Globus pallidus (tissue), 1 donor: Measurements from ENCODE around the gene TANGO2.

Source experiments
- DNase-seq: peaks from one replicate; pipeline ENCODE4 v3.0.0-alpha.2; 2015; ENCODE audit warnings: low spot score

TANGO2 gene

GRCh38 chr22:20013382-20013871 is 7.5 kb upstream of the TANGO2 start:
- DNase-seq, result no peak

GRCh38 chr22:20014526-20015186 is 6.3 kb upstream of the TANGO2 start:
- DNase-seq, result no peak

- no peak for DNase-seq
These were observed 5.7 kb upstream of the TANGO2 start for GRCh38 chr22:20015187-20015625.

DNA sequence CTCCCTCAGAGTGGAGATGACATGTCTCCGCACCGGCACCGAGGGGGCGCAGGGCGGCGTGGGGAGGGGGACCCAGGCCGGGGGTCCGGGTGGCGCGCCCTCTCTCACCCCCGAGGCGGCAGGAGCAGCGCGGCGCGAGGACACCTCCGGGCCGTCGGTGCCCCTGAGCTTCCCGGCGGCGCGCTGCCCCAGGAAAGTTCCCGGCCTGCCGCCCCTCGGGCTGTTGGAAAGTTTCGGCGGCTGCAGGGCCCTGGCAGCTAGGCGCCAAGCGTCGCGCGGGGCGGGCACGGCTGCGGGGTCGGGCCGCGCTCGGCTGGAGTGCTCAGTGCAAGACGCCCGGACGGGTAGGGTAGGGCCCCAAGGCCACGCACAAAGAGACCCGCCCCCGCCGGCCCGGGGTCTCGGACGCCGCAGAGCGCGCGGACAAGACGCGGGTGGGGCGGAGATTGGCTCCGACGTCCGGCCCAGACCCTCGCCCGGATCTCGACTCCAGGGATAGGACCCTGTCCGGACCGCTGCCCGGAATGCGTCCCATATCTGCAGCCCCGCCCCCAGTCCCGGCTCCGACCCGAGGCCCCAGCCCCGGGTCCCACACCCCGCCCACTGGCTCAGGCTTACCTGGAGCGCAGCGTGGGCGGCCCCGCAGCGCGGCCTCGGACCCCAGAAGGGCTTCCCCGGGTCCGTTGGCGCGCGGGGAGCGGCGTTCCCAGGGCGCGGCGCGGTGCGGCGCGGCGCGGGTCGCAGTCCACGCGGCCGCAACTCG is 4.8 kb upstream of the TANGO2 start:
- no peak for DNase-seq

- peak; percentile 87 for DNase-seq
These were observed 3.9 kb upstream of the TANGO2 start, which contains the start of gene ARVCF for GRCh38 chr22:20016734-20017621. ARVCF (minus strand) TSS chr22:20016823; CDS start chr22:19990794, 26,029 bp downstream.

DNA sequence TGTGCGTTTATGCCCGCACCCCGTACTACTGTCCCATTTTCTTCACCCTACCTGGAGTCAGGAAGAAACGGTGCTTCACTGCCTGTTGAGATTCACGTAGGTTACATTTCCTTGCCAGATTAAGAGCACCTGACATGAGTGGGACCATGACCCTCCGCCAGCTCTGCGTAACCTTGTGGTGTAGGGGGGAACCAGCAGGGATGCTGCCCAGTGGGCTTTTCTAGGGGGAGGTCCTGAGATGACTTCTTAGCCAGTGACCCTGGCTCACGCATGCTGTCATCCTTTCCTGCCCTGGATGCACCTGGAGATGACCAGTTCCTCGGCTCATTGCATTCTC is 3.3 kb upstream of the TANGO2 start:
- DNase-seq, result no peak

DNA sequence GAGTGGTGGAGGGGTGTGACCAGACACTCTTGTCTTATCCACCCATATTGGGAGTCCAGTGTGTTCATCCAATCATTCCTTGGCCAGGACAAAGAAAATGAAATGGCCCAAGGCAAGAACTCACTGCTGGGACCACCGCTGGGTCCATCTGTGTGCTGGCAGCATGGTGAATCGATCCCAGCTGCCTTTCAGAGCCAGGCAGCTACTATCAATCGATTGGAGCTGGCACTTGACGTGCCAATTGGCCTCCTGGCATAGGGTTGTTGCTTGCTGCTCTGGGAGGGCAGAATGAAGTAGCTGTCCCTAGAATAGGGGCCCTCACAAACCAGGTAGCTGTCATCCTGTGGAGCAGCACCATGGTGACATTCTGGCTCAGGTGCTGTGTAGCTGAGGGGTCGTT is 2.9 kb upstream of the TANGO2 start:
- no peak for DNase-seq

DNA sequence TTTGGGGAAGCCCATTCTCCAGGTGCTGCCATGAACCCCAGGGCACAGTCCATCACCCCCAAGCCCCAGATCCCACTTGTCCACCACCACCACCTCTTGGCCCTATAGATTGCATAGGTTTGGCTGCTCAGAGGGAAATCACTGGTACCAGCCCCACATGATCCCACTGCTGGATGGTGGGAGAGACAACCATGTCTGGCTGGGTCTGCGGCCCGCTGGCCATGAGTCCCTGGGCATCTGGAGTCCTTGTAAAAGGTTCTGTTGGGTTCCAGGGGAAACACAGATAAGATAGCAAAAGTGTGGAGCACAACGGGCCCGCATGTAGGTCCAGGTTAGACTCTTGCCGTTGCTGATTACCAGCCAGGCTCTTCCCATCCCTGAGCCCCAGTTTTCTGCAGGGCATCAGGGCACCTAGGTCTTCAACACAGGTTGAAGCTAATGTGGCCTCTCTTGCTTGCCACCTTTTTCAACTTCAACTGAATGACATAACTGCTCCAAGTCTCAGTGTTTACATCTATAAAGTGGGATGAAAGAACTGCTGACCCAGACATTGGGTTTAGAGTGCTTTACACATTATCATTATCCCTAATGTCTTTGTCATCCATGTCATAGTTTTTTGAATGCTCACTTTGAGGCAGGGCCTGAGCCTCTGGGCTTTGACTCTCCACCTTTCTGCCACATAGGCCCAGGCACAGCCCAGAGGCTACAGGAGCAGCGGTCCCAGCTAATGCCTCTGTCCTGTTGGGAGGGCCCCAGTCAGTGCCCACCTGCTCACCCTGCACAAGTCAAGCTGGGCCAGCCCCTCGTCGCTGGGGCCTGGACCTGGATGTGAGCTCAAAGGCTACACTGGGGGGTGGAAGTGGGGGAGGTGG is 1.0 kb upstream of the TANGO2 start:
- DNase-seq, result no peak

GRCh38 chr22:20021196-20022181 is 579 bp downstream of the TANGO2 start:
- DNase-seq, result peak; percentile 90

DNA sequence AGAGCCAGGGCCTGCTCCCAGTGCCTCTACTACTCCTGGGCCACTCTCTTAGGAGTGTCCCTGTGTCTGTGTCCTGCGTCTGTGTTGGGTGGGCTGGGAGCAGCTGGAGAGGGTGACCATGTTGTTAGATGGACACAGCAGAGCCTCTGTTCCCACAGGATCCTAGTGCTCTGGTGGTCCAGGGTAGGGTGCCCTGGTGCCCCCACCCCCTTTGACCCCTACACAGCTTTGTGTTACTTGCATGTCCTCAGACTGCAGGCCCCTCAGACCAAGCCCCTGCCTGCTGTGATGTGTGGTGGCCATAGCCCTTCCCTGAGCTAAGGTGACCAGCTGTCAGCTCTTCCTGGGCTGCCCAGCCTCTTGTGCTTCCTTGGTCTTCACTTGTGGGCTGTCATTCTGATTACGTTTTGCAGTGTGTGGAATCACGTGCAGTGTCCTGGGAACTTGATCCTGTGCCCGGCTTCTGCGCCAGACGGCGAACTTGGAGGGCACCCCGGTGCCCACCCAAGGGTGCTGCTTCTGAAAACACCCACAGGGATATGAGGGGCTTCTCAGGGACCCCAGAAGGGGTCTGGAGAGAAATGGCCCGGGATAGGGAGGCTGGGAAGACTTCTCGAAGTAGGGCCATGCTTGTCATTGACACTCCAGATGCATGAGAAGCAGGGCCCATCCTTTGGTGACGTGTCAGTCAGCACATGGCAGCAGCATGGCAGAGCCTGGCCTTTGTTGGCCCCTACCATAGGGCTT is 1.5 kb downstream of the TANGO2 start:
- no peak for DNase-seq

DNA sequence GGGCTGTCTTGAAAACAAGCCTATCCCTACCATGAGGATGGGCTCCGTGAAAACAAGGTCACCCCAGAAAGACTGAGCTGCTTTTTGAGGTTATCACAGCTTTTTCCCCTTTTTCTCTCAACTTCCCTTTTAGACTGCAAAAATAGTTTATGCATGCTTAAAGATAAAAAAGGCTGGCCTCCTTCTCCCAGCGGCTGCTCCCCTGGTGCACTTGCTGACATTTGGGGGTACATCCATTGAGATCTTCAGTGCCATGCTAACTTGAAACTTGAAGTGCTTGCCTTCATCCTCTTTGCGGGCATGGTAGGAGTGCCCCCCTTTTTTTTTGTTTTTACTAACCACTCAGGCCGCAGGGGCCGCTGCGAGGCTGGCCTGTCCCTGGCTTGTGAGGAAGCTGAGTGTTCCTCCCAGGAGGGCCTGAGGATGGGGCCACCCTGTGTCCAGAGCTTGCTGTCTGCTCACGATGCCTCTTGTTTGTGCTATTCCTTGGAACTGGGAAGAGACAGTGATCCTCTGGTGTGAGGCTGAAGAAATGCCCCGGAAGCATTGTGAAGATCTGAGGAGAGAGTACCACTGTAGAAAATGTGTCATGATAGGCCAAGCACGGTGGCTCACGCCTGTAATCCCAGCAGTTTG is 2.2 kb downstream of the TANGO2 start:
- no peak for DNase-seq

DNA sequence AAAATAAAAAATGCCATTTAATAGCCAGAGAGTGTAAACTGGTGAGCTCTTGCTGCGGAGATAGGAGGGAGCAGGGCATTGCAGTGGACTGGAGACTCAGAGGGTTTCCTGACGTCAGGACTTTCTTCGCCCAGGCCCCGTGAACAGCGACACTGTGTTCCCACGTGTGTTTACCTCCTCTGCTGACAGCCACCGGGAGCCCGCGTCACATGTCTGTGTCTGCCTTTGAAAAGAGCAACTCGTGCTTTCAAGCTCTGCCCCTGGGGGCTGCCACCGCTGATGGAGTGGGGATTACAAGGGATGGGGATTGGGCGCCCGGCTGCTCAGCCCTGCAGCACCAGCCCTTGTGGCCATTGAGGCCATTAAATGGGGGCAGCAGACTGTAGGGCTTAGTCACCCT is 3.3 kb downstream of the TANGO2 start:
- DNase-seq, result no peak

GRCh38 chr22:20024650-20025397 is 3.9 kb downstream of the TANGO2 start:
- no peak for DNase-seq

GRCh38 chr22:20025401-20026203 is 4.7 kb downstream of the TANGO2 start:
- no peak for DNase-seq

- DNase-seq, result peak; percentile 75
These were observed 5.4 kb downstream of the TANGO2 start for GRCh38 chr22:20026204-20026908.

DNA sequence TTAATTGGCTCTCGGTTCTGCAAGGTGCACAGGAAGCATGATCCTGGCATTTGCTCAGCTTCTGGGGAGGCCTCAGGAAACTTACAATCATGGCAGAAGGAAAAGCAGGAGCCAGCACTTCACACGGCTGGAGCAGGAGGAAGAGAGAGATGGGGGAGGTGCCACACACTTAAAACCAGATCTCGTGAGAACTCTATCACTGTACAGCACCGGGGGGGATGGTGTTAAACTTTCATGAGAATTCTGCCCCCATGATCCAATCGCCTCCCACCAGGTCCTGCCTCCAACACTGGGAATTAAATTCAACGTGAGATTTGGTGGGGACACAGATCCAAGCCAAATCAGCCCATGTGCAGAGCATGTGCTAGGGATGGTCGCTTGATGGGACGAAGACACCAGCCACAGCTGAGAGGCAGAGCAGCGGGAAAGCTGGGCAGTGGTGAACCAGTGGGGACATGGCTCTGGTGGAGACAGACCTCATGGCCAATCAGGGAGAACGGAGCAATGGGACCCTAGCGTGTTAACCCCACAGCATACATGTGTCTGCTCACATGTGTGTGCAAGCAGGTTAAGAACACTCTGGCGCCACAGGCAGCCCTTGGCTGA is 6.2 kb downstream of the TANGO2 start:
- DNase-seq, result no peak
